Testis (tissue), 2 donors: ENCODE results near the gene PARVG.

Source experiments
- CTCF ChIP-seq, 3 experiments: fragments of 450-650 bp in 2 of 3; fragments of 200-600 bp in 1 of 3; sonication (generic) in 1 of 3; IDR thresholded peaks; one replicate each; pipeline ENCODE4 v1.5.1; 2016 to 2019; ENCODE audit warnings: antibody characterized with exemption in 3 of 3, mild to moderate bottlenecking in 2 of 3, moderate library complexity in 1 of 3
- POLR2A ChIP-seq: fragments of 450-650 bp; IDR thresholded peaks from one replicate; pipeline ENCODE4 v1.6.1; 2017; ENCODE audit warnings: antibody characterized with exemption, mild to moderate bottlenecking, moderate library complexity

GRCh38 chr22:44185237-44186120, 4.8 kb downstream of the PARVG start:
- TF ChIP-seq CTCF (IDR thresholded peaks at IDR 0.05), result no peak
- no peak for TF ChIP-seq POLR2A
